ENCODE measurements around the gene THOC5.

THOC5 gene

GRCh38 chr22:29563652-29564460 lies 10.3 kb upstream of the THOC5 start:
- H3K4me2 ChIP-seq (ENCODE audit: low read depth, low read length, poor library complexity, severe bottlenecking) = no peak overlapping the region

DNA sequence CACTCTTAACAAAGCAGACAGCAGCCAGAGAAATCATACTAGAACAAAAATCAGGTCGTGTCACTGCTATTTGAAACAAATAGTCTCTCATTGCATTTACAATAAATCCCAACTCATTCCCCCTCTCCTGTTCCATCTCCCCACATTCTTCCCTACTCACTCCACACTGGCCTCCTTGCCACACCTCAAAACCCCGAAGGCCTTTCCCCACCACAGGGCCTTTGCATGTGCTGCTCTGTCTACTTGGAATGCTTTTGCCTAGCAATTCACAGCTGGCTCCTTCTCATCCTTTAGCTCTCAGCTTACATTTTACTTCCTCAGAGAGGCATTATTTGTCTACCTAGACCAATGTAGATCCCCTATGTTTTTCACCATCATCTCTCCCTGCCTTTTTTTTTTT lies 6.3 kb upstream of the THOC5 start:
- Histone ChIP-seq H3K27ac (ENCODE audit: low read depth, low read length) (no peak overlapping the region), H3K9ac (ENCODE audit: low read length) (no peak overlapping the region), H2AFZ (ENCODE audit: low read depth, low read length, severe bottlenecking) (no peak overlapping the region), H3K36me3 (ENCODE audit: low read length) (no peaks in the 10 kb centered on the region), H3K79me2 (ENCODE audit: insufficient read depth, low read length) (no peaks in the 10 kb centered on the region), H3K9me3 (ENCODE audit: insufficient read depth, low read length) (no peaks in the 10 kb centered on the region), H4K20me1 (ENCODE audit: low read depth, low read length) (no peaks in the 10 kb centered on the region), H3K4me2 (ENCODE audit: low read depth, low read length, poor library complexity, severe bottlenecking) (no peak overlapping the region), H3K4me3 (ENCODE audit: insufficient read depth, low read length, poor library complexity, severe bottlenecking) (no peak overlapping the region), H3K9me2 (replicated peaks; ENCODE audit: insufficient read depth, low read length) (no peaks in the 10 kb centered on the region), H3F3A (ENCODE audit: insufficient read depth) (no peaks in the 10 kb centered on the region), H3K27me3 (ENCODE audit: low read length) (no peaks in the 10 kb centered on the region)
- TF ChIP-seq, protein P1, sequence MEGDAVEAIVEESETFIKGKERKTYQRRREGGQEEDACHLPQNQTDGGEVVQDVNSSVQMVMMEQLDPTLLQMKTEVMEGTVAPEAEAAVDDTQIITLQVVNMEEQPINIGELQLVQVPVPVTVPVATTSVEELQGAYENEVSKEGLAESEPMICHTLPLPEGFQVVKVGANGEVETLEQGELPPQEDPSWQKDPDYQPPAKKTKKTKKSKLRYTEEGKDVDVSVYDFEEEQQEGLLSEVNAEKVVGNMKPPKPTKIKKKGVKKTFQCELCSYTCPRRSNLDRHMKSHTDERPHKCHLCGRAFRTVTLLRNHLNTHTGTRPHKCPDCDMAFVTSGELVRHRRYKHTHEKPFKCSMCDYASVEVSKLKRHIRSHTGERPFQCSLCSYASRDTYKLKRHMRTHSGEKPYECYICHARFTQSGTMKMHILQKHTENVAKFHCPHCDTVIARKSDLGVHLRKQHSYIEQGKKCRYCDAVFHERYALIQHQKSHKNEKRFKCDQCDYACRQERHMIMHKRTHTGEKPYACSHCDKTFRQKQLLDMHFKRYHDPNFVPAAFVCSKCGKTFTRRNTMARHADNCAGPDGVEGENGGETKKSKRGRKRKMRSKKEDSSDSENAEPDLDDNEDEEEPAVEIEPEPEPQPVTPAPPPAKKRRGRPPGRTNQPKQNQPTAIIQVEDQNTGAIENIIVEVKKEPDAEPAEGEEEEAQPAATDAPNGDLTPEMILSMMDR (IDR thresholded peaks at IDR 0.05; ENCODE audit: insufficient read depth, low read length, poor library complexity, severe bottlenecking) = no peak
- TF ChIP-seq EZH2phosphoT487 (conservative IDR thresholded peaks at IDR 0.05; ENCODE audit: low read length) = no peak

More at GRCh38 chr22:29563652-29564460, 10.3 kb upstream of the THOC5 start:
- Histone ChIP-seq H3F3A (ENCODE audit: insufficient read depth) (no peaks in the 10 kb centered on the region), H3K27ac (ENCODE audit: low read depth, low read length) (no peak overlapping the region), H3K9ac (ENCODE audit: low read length) (no peak overlapping the region), H4K20me1 (ENCODE audit: low read depth, low read length) (no peaks in the 10 kb centered on the region), H3K79me2 (ENCODE audit: insufficient read depth, low read length) (no peaks in the 10 kb centered on the region), H3K9me3 (ENCODE audit: insufficient read depth, low read length) (no peaks in the 10 kb centered on the region), H3K36me3 (ENCODE audit: low read length) (no peaks in the 10 kb centered on the region), H3K4me3 (ENCODE audit: insufficient read depth, low read length, poor library complexity, severe bottlenecking) (no peak overlapping the region), H3K9me2 (replicated peaks; ENCODE audit: insufficient read depth, low read length) (no peaks in the 10 kb centered on the region), H2AFZ (ENCODE audit: low read depth, low read length, severe bottlenecking) (no peak overlapping the region), H3K27me3 (ENCODE audit: low read length) (no peaks in the 10 kb centered on the region)
- no peak for TF ChIP-seq EZH2phosphoT487 (conservative IDR thresholded peaks at IDR 0.05; ENCODE audit: low read length)
- TF ChIP-seq, protein P1 (IDR thresholded peaks at IDR 0.05; ENCODE audit: insufficient read depth, low read length, poor library complexity, severe bottlenecking) = no peak

DNA sequence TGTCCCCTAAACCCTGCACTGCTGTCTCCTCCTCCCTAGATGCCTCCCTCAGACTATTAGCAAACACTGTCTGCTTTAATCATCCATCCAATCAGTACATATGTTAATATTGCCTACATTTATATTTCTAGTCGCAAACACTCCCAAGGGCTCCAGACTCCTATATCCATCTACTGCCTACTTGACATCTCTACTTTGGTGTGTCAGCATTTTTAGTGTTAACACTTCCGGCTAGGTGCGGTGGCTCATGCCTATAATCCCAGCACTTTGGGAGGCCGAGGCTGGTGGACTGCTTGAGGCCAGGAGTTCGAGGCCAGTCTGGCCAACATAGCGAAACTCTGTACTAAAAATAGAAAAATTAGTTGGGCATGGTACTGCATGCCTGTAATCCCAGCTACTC lies 5.5 kb upstream of the THOC5 start:
- no peaks in the 10 kb centered on the region for H3K79me2 ChIP-seq (ENCODE audit: insufficient read depth, low read length)
- no peaks in the 10 kb centered on the region for H3K27me3 ChIP-seq (ENCODE audit: low read length)
- H3K27ac ChIP-seq (ENCODE audit: low read depth, low read length) = no peak overlapping the region
- TF ChIP-seq, protein P1 (IDR thresholded peaks at IDR 0.05; ENCODE audit: insufficient read depth, low read length, poor library complexity, severe bottlenecking) = no peak
- TF ChIP-seq EZH2phosphoT487 (conservative IDR thresholded peaks at IDR 0.05; ENCODE audit: low read length) = no peak
- H3K9ac ChIP-seq (ENCODE audit: low read length) = no peak overlapping the region
- no peaks in the 10 kb centered on the region for H3K9me2 ChIP-seq (replicated peaks; ENCODE audit: insufficient read depth, low read length)
- H4K20me1 ChIP-seq (ENCODE audit: low read depth, low read length) = no peaks in the 10 kb centered on the region
- no peaks in the 10 kb centered on the region for H3K9me3 ChIP-seq (ENCODE audit: insufficient read depth, low read length)
- H2AFZ ChIP-seq (ENCODE audit: low read depth, low read length, severe bottlenecking) = no peak overlapping the region
- no peak overlapping the region for H3K4me2 ChIP-seq (ENCODE audit: low read depth, low read length, poor library complexity, severe bottlenecking)
- H3K4me3 ChIP-seq (ENCODE audit: insufficient read depth, low read length, poor library complexity, severe bottlenecking) = no peak overlapping the region
- no peaks in the 10 kb centered on the region for H3K36me3 ChIP-seq (ENCODE audit: low read length)
- no peaks in the 10 kb centered on the region for H3F3A ChIP-seq (ENCODE audit: insufficient read depth)
